Aorta (tissue), 5 donors: Measurements from ENCODE around the gene ZNF500. TPM values are rescaled to one million over a fixed set of nuclear protein-coding genes. Genes with fewer than 3 reads are reported as not detected.

ENCODE experiments used
- ATAC-seq: fragments of 200-7000 bp; cut with Tn5 transposase; one replicate; pipeline ENCODE4 v1.9.1; 2022; ENCODE audit warnings: moderate library complexity; ENCODE audit not compliant: low FRiP score
- DNase-seq, 2 donors: peaks; one replicate each; pipeline ENCODE4 v3.0.0-alpha.2; 2020
- H3K27ac ChIP-seq, 2 donors: one replicate each; pipeline ENCODE4 v1.5.1; 2013; ENCODE audit warnings: low read length in 2 of 2, mild to moderate bottlenecking in 2 of 2, moderate library complexity in 2 of 2, control low read depth in 1 of 2, inconsistent platforms in 1 of 2, low read depth in 1 of 2
- H3K27me3 ChIP-seq, 2 donors: one replicate each; pipeline ENCODE4 v1.6.1; 2013; ENCODE audit warnings: control low read depth in 1 of 2, low read length in 1 of 2, mild to moderate bottlenecking in 1 of 2, moderate library complexity in 1 of 2; ENCODE audit not compliant: insufficient read depth in 2 of 2, control insufficient read depth in 1 of 2
- H3K36me3 ChIP-seq, 2 donors: one replicate each; pipeline ENCODE4 v1.6.1; 2013; ENCODE audit warnings: control low read depth in 1 of 2, low read length in 1 of 2, mild to moderate bottlenecking in 1 of 2; ENCODE audit not compliant: insufficient read depth in 2 of 2, control insufficient read depth in 1 of 2
- H3K4me1 ChIP-seq, 2 donors: one replicate each; pipeline ENCODE4 v1.6.1; 2013; ENCODE audit warnings: low read length in 2 of 2, control low read depth in 1 of 2, mild to moderate bottlenecking in 1 of 2, moderate library complexity in 1 of 2; ENCODE audit not compliant: insufficient read depth in 2 of 2, control insufficient read depth in 1 of 2
- H3K4me3 ChIP-seq, 2 donors: one replicate each; pipeline ENCODE4 v1.5.1; 2013; ENCODE audit warnings: low read length in 2 of 2, control low read depth in 1 of 2, mild to moderate bottlenecking in 1 of 2
- H3K9me3 ChIP-seq: one replicate; pipeline ENCODE4 v1.6.1; 2013; ENCODE audit warnings: mild to moderate bottlenecking, low read length; ENCODE audit not compliant: control insufficient read depth
- WGBS, 2 donors: extraction: QIAGEN DNeasy Blood & Tissue Kit; methylation state at CpG; one replicate each; pipeline ENCODE4 v1.1.7; 2013; 5-methylcytosine and 5-hydroxymethylcytosine counted together
- intact Hi-C, 2 donors: fragments of 100-400 bp; cut with DNase I; formaldehyde crosslinking; loops; one replicate each; pipeline versions ENCODE4 v1.14.2 to v1.15.0; 2022
- polyA plus RNA-seq, 2 donors: library from polyadenylated mRNA; stranded (reverse); fragments of 200-250 nt; gene quantifications; one replicate each; pipeline ENCODE4 v1.2.3, GENCODE V29; 2013
- total RNA-seq, 2 donors: library from RNA; stranded (reverse); fragmentation: NEBNext Ultra II Directional; extraction: Animal tissue kit (Norgen Biotek cat#: 25700); gene quantifications; one replicate each; pipeline ENCODE4 v1.2.1, GENCODE V29; 2021
- donor health status: healthy with polysubstance abuse.
- donor health status: Bipolar disorder and iron deficiency.
- donor health status: DM: no; HTN: no; CAD: no.
- donor health status: DM: no; HTN: no; CAD: no.
- donor health status: DM: yes; HTN: yes; CAD: no.

The ZNF500 gene
- total and polyA plus RNA-seq, 4 donors: 1.9 to 17.0 (median 13.0) TPM

DNA sequence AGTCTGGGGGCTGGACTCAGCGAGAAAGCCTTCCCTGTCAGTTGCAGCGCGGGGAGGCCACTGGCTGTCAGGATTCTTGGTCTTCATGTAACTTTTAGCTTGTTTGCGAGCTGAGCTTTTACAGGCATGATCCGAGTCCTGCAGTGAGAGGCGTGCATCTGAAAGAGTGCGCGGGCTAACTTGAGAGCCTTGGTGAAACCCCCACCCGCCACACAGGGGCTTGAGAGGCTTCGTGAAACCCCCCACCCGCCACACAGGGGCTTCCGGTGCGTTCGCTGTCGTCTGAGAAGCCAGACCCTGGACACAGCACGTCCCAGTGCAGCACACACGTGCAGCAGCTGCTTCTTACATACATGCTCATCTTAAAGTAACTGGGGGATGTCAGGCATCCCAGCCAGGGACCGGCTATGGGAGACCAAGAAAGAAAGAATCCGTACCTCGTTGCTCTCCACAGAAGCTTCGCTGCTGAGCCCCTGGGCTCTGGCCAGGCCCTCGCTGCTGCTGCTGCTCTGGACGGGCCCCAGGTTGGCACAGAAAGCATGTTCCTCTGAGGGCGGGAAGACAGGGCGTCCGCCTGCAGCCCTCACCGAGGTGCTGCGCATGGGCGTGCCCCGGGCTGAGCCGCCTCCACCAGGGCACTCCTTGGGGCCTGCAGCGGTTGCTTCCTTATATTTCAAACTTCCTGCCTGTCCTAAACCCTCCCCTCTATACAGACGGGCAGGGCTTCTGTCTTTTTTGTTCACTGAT is 65.8 kb downstream of the ZNF500 start:
- no peak overlapping the region for H3K4me3 ChIP-seq
- no peaks in the 10 kb centered on the region for H3K4me1 ChIP-seq
- no peak overlapping the region for H3K27ac ChIP-seq
- 83 to 85% methylated on average over 33 of the region's 33 CpGs for WGBS, 2 donors
- no peak for DNase-seq
- no peaks in the 10 kb centered on the region for H3K9me3 ChIP-seq
- no peak for ATAC-seq
- no peaks in the 10 kb centered on the region for H3K27me3 ChIP-seq
- peaks cover 0 to 15% of the 10 kb centered on the region in 2 donors for H3K36me3 ChIP-seq
- intact Hi-C loops: no loop called here

DNA sequence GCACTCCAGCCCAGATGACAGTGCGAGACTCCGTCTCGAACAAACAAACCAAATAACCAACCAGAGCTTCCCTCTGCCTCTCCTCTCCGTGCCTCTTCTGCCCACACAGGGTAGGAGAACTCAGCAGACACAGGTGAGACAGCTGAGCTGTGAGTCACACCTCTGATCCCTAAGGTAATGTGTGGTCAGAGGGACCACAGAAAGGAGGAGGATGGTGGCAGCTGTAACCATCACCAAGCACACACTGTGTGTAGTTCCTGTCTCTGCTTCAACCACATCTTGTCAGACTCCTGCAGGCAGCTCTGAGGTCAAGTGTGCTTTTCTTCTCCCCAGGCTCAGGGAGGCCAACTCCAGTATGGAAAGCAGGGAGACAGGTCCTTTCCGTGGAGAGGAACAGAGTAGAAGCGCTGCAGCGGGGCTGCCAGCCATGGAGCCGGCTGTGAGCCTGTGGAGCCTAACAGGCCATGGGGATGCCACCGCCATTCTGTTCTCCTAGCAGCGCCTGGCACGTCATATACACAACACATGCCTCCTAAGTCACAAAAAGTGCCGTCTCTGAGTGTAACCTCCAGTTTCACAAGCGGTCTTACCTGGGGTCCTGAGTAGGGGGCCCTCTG is 66.5 kb downstream of the ZNF500 start:
- H3K9me3 ChIP-seq: no peaks in the 10 kb centered on the region
- no peaks in the 10 kb centered on the region for H3K4me1 ChIP-seq
- no peak overlapping the region for H3K27ac ChIP-seq
- no peak overlapping the region for H3K4me3 ChIP-seq
- no peak for ATAC-seq
- H3K36me3 ChIP-seq: peaks cover 0 to 15% of the 10 kb centered on the region in 2 donors
- WGBS, 2 donors: 95% methylated on average over 13 of the region's 13 CpGs
- DNase-seq: no peak
- H3K27me3 ChIP-seq: no peaks in the 10 kb centered on the region
- intact Hi-C loops: no loop called here

DNA sequence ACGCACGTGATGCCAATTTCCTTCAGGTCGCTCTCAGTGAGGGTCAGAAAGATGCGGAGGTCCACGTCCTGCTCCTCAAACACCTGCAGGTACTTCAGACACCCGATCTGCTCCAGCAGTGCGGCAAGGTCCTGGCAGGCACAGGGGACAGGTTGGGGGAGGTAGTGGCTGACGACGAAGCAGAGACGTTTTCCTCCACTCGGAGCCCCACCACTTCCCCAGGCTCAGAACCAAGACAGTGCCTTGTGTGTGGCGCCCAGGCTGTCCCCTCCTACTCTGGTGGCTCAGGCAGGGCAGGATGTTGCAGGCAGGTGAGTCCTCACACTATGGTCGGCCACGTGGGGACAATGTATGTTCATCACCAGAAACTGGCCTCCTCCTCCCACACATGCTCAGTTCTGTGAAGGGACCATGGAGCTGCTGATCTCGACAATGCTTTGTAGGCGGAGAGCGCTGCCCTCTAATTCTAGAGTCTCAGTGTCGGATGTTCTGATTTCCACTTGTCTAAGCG is 67.9 kb downstream of the ZNF500 start:
- intact Hi-C loops: no loop called here
- H3K36me3 ChIP-seq: peaks cover 0 to 15% of the 10 kb centered on the region in 2 donors

DNA sequence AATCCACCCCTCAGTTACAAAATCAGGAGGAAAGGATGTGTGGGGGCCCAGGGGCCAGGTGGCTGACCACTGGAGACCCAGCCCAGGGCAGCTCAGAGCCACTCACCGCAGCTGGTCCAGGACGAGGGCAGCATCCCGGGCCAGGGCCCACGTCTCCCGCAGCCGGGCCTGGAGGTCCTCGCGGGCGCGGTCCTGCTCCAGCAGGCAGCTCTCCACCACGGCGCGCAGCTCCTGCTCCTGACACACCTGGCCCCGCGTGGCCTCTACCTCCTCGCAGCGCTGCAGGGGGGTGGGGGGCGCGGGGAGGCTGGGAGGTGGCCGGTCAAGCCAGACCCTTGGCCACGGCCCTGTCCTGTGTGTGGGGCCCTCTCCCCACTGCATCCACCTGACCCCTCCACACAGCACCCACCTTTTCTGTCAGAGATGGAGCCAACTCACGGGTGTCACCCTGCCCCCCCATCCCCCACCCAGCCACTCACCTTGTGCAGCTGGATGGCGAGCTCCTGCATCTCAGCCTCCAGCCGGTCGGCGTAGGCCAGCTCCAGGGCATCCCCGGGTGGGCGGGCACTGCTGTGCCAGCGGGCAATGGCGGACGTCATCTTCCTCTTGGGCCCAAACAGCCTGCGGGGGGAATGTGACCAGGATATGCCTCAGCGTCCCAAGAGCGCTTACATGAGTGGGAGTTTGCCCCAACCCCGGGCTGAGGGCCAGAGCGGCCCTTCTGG is 68.5 kb downstream of the ZNF500 start:
- 90 to 91% methylated on average over 22 to 36 of the region's 36 CpGs for WGBS, 2 donors
- Histone ChIP-seq H3K4me1 (no peaks in the 10 kb centered on the region), H3K36me3 (peaks cover 0 to 13% of the 10 kb centered on the region in 2 donors), H3K4me3 (no peak overlapping the region), H3K27me3 (no peaks in the 10 kb centered on the region), H3K27ac (no peak overlapping the region), H3K9me3 (no peaks in the 10 kb centered on the region)
- intact Hi-C loops: no loop called here
- DNase-seq (no peak), ATAC-seq (no peak)

More for the DNA sequence above, 67.9 kb downstream of the ZNF500 start:
- no peaks in the 10 kb centered on the region for H3K9me3 ChIP-seq
- H3K4me3 ChIP-seq: no peak overlapping the region
- WGBS, 2 donors: 87 to 89% methylated on average over 19 of the region's 19 CpGs
- no peak overlapping the region for H3K27ac ChIP-seq
- no peaks in the 10 kb centered on the region for H3K4me1 ChIP-seq
- no peaks in the 10 kb centered on the region for H3K27me3 ChIP-seq
- peak in 1 of 2 donors; percentile 62 for DNase-seq
- ATAC-seq: no peak

Other genes with a start within 250 kb of the ZNF500 start
- 10 to 100 TPM; 23.6 to 34.7 TPM for gene CDIP1, start 228.4 kb downstream of the ZNF500 start, total RNA-seq
- gene CDIP1, start 228.4 kb downstream of the ZNF500 start, polyA plus RNA-seq: 10 to 100 TPM; 12.5 to 18.4 TPM
- under 1 TPM; 0.13 to 0.24 TPM for gene C16orf96, start 210.8 kb downstream of the ZNF500 start, total RNA-seq
- gene C16orf96, start 210.8 kb downstream of the ZNF500 start, polyA plus RNA-seq: not detected
- 10 to 100 TPM; 20.4 to 21.2 TPM for gene UBALD1, start 152.3 kb downstream of the ZNF500 start, total RNA-seq
- gene UBALD1, start 152.3 kb downstream of the ZNF500 start, polyA plus RNA-seq: 10 to 100 TPM; 11.1 to 32.3 TPM
- gene MGRN1, start 142.3 kb downstream of the ZNF500 start, total RNA-seq: 10 to 100 TPM; 64.3 to 77.7 TPM
- 10 to 100 TPM; 15.4 to 21.5 TPM for gene MGRN1, start 142.3 kb downstream of the ZNF500 start, polyA plus RNA-seq
- gene NUDT16L1, start 73.6 kb downstream of the ZNF500 start, total RNA-seq: 10 to 100 TPM; 11.1 to 16.2 TPM
- 10 to 100 TPM; 25.2 to 28.3 TPM for gene NUDT16L1, start 73.6 kb downstream of the ZNF500 start, polyA plus RNA-seq
- 10 to 100 TPM; 21.7 to 36.7 TPM for gene ANKS3, start 32.9 kb downstream of the ZNF500 start, total RNA-seq
- gene ANKS3, start 32.9 kb downstream of the ZNF500 start, polyA plus RNA-seq: 10 to 100 TPM in 1 of 2 donors, 1 to 10 TPM in 1; 6.3 to 79.5 TPM
- gene DNAAF8, start 32.6 kb downstream of the ZNF500 start, total RNA-seq: under 1 TPM in 1 of 2 donors, not detected in 1; 0.24 TPM
- under 1 TPM in 1 of 2 donors, not detected in 1; 0.49 TPM for gene DNAAF8, start 32.6 kb downstream of the ZNF500 start, polyA plus RNA-seq
- gene SEPTIN12, start 21.2 kb upstream of the ZNF500 start, total RNA-seq: not detected
- gene SEPTIN12, start 21.2 kb upstream of the ZNF500 start, polyA plus RNA-seq: not detected
- gene SMIM22, start 28.2 kb upstream of the ZNF500 start, total RNA-seq: not detected
- gene SMIM22, start 28.2 kb upstream of the ZNF500 start, polyA plus RNA-seq: 10 to 100 TPM in 1 of 2 donors, under 1 TPM in 1; 0.51 to 97.9 TPM
- gene ROGDI, start 35.5 kb upstream of the ZNF500 start, total RNA-seq: 10 to 100 TPM; 11.4 to 14.8 TPM
- gene ROGDI, start 35.5 kb upstream of the ZNF500 start, polyA plus RNA-seq: 10 to 100 TPM; 23.8 to 42.9 TPM
- gene GLYR1, start 80.1 kb upstream of the ZNF500 start, total RNA-seq: 10 to 100 TPM; 70.2 to 73.2 TPM
- gene GLYR1, start 80.1 kb upstream of the ZNF500 start, polyA plus RNA-seq: 10 to 100 TPM; 33.3 to 47.7 TPM
- gene UBN1, start 80.3 kb upstream of the ZNF500 start, total RNA-seq: 10 to 100 TPM; 23.0 to 33.2 TPM
- 1 to 10 TPM; 7.8 to 8.1 TPM for gene UBN1, start 80.3 kb upstream of the ZNF500 start, polyA plus RNA-seq
- gene PPL, start 170.0 kb upstream of the ZNF500 start, total RNA-seq: 10 to 100 TPM; 11.9 to 22.9 TPM
- 10 to 100 TPM in 1 of 2 donors, 1 to 10 TPM in 1; 5.9 to 23.9 TPM for gene PPL, start 170.0 kb upstream of the ZNF500 start, polyA plus RNA-seq
- under 1 TPM; 0.29 to 0.90 TPM for gene SEC14L5, start 191.2 kb upstream of the ZNF500 start, total RNA-seq
- gene SEC14L5, start 191.2 kb upstream of the ZNF500 start, polyA plus RNA-seq: under 1 TPM in 1 of 2 donors, not detected in 1; 0.26 TPM